HEK293 (cell line): ENCODE data around the gene CSNK1A1L.

Source experiments
- FEZF1 ChIP-seq: fragments of 450-650 bp; formaldehyde crosslinking; IDR thresholded peaks from 2 replicates; pipeline ENCODE4 v1.5.1; 2016; ENCODE audit warnings: missing biosample characterization, missing genetic modification characterization
- SCRT2 ChIP-seq: fragments of 450-650 bp; formaldehyde crosslinking; IDR thresholded peaks from 2 replicates; pipeline ENCODE4 v1.5.1; 2016; ENCODE audit warnings: missing biosample characterization, missing genetic modification characterization
- TRIM28 ChIP-seq: IDR thresholded peaks from 2 replicates; pipeline ENCODE4 v1.6.1; 2011; ENCODE audit warnings: low read length, control low read depth, borderline replicate concordance
- ZBTB11 ChIP-seq: fragments of 450-650 bp; formaldehyde crosslinking; conservative IDR thresholded peaks from 2 replicates; pipeline ENCODE4 v1.5.1; 2016; ENCODE audit warnings: low read depth, missing biosample characterization, missing genetic modification characterization
- ZNF174 ChIP-seq: fragments of 450-650 bp; formaldehyde crosslinking; IDR thresholded peaks from 2 replicates; pipeline ENCODE4 v1.5.0; 2017; ENCODE audit warnings: missing biosample characterization, mild to moderate bottlenecking, missing genetic modification characterization
- ZNF184 ChIP-seq: fragments of 450-650 bp; IDR thresholded peaks from 2 replicates; pipeline ENCODE4 v1.5.1; 2018; ENCODE audit warnings: missing biosample characterization, mild to moderate bottlenecking, missing genetic modification characterization
- ZNF214 ChIP-seq: fragments of 450-650 bp; formaldehyde crosslinking; IDR thresholded peaks from 2 replicates; pipeline ENCODE4 v1.5.1; 2017; ENCODE audit warnings: missing biosample characterization, mild to moderate bottlenecking, missing genetic modification characterization, borderline replicate concordance
- ZNF23 ChIP-seq: fragments of 450-650 bp; formaldehyde crosslinking; IDR thresholded peaks from 2 replicates; pipeline ENCODE4 v1.5.1; 2016; ENCODE audit warnings: missing biosample characterization, missing genetic modification characterization, borderline replicate concordance
- ZNF266 ChIP-seq: fragments of 450-650 bp; formaldehyde crosslinking; IDR thresholded peaks from 2 replicates; pipeline ENCODE4 v1.5.1; 2016; ENCODE audit warnings: missing biosample characterization, missing genetic modification characterization, low read depth
- ZNF274 ChIP-seq, 2 experiments: fragments of 200-500 bp in 1 of 2; fragments of 450-650 bp in 1 of 2; sonication (Bioruptor generic) in 1 of 2; formaldehyde crosslinking in 1 of 2; IDR thresholded peaks; 2 replicates each; pipeline versions ENCODE4 v1.5.1 to v1.6.1; 2014 to 2016; ENCODE audit warnings: borderline replicate concordance in 1 of 2, inconsistent platforms in 1 of 2, low read length in 1 of 2, missing biosample characterization in 1 of 2, missing genetic modification characterization in 1 of 2
- ZNF311 ChIP-seq: fragments of 450-650 bp; formaldehyde crosslinking; IDR thresholded peaks from 2 replicates; pipeline ENCODE4 v1.5.1; 2017; ENCODE audit warnings: missing biosample characterization, missing genetic modification characterization, borderline replicate concordance
- ZNF37A ChIP-seq: fragments of 450-650 bp; IDR thresholded peaks from 2 replicates; pipeline ENCODE4 v1.5.1; 2018; ENCODE audit warnings: missing biosample characterization, missing genetic modification characterization
- ZNF423 ChIP-seq: fragments of 450-650 bp; formaldehyde crosslinking; IDR thresholded peaks from 2 replicates; pipeline ENCODE4 v1.5.1; 2016; ENCODE audit warnings: missing biosample characterization, missing genetic modification characterization
- ZNF449 ChIP-seq: fragments of 450-650 bp; formaldehyde crosslinking; IDR thresholded peaks from 2 replicates; pipeline ENCODE4 v1.5.1; 2017; ENCODE audit warnings: missing biosample characterization, mild to moderate bottlenecking, missing genetic modification characterization, moderate library complexity
- ZNF473 ChIP-seq: fragments of 450-650 bp; formaldehyde crosslinking; IDR thresholded peaks from 2 replicates; pipeline ENCODE4 v1.5.1; 2017; ENCODE audit warnings: missing biosample characterization, missing genetic modification characterization
- ZNF510 ChIP-seq: fragments of 450-650 bp; formaldehyde crosslinking; IDR thresholded peaks from 2 replicates; pipeline ENCODE4 v1.5.1; 2018; ENCODE audit warnings: mild to moderate bottlenecking, missing genetic modification characterization, missing biosample characterization; ENCODE audit not compliant: insufficient replicate concordance
- ZNF514 ChIP-seq: fragments of 450-650 bp; formaldehyde crosslinking; IDR thresholded peaks from 2 replicates; pipeline ENCODE4 v1.5.1; 2016; ENCODE audit warnings: missing biosample characterization, missing genetic modification characterization
- ZNF548 ChIP-seq: fragments of 450-650 bp; formaldehyde crosslinking; IDR thresholded peaks from 2 replicates; pipeline ENCODE4 v1.5.1; 2016; ENCODE audit warnings: missing biosample characterization, missing genetic modification characterization
- ZNF558 ChIP-seq: fragments of 450-650 bp; formaldehyde crosslinking; IDR thresholded peaks from 2 replicates; pipeline ENCODE4 v1.5.1; 2016; ENCODE audit warnings: missing biosample characterization, missing genetic modification characterization
- ZNF621 ChIP-seq: fragments of 450-650 bp; formaldehyde crosslinking; IDR thresholded peaks from 2 replicates; pipeline ENCODE4 v1.5.1; 2017; ENCODE audit warnings: missing biosample characterization, missing genetic modification characterization
- ZNF645 ChIP-seq: fragments of 450-650 bp; formaldehyde crosslinking; IDR thresholded peaks from 2 replicates; pipeline ENCODE4; 2016; ENCODE audit warnings: missing biosample characterization, missing genetic modification characterization
- ZNF692 ChIP-seq: fragments of 450-650 bp; formaldehyde crosslinking; IDR thresholded peaks from 2 replicates; pipeline ENCODE4 v1.5.1; 2016; ENCODE audit warnings: missing biosample characterization, missing genetic modification characterization
- ZNF776 ChIP-seq: fragments of 450-650 bp; formaldehyde crosslinking; IDR thresholded peaks from 2 replicates; pipeline ENCODE4 v1.5.0; 2017; ENCODE audit warnings: missing biosample characterization, missing genetic modification characterization, borderline replicate concordance
- ZNF785 ChIP-seq: fragments of 450-650 bp; formaldehyde crosslinking; IDR thresholded peaks from 2 replicates; pipeline ENCODE4 v1.5.1; 2016; ENCODE audit warnings: missing biosample characterization, missing genetic modification characterization
- ZNF792 ChIP-seq: fragments of 450-650 bp; formaldehyde crosslinking; IDR thresholded peaks from 2 replicates; pipeline ENCODE4 v1.5.1; 2016; ENCODE audit warnings: missing biosample characterization, missing genetic modification characterization
- ZNF843 ChIP-seq: fragments of 450-650 bp; formaldehyde crosslinking; IDR thresholded peaks from 2 replicates; pipeline ENCODE4 v1.5.1; 2016; ENCODE audit warnings: missing biosample characterization, missing genetic modification characterization
- ZSCAN4 ChIP-seq: fragments of 450-650 bp; formaldehyde crosslinking; IDR thresholded peaks from 2 replicates; pipeline ENCODE4 v1.5.1; 2017; ENCODE audit warnings: missing biosample characterization, missing genetic modification characterization
- TF ChIP-seq, protein P1 (sequence below): fragments of 450-650 bp; formaldehyde crosslinking; IDR thresholded peaks from 2 replicates; pipeline ENCODE4 v1.5.1; 2016; ENCODE audit warnings: missing biosample characterization, missing genetic modification characterization, borderline replicate concordance

CSNK1A1L gene

DNA sequence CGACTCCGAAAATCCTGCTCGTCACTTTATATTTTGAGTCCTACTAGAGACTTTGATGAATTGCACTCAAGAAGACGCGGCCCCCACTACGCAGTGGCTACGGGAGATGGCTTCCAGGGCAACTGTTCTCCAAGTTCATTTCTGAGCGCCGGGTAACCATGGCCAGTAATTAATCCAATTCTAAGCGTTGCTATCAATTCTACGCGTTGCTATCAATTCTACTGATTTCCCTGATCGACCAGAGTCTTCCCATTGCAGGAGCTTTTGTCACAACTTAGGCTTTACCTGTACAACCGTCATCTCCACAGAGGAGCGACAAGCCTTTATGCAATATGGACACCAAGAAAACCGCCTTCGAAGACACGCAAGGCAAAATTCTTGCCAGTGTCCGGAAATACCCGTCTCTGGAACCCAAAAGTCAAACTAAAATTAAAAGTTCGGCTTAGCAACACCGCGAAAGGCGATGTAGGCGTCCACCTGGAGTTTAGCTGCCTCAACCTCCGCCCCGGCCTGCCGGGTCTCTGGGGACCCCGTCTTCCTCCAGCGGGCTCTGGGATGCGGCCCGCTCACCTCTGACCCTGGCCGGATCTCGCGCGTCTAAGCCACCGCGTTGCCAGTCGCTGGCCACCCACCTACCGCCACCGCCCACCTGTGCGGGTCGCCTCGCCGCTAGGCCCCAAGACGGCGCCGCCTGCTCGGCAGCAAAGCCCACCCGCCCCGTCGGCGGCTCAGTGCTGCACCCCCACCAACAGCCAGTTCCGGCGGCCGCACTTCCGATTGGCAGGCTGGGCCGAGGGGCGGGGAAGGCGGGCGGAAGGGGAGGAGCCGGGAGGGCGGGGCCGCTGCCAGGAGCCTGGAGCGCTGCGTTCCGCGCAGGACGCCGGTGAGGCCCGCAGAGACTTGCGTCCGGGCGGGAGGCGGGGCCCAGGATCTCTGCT is 46.3 kb downstream of the CSNK1A1L start, which contains the start of gene SUPT20H (continued):
- TF ChIP-seq ZSCAN4 (tag by site-specific recombination) (no peak), SCRT2 (peak; percentile 61), ZNF510 (tag by site-specific recombination) (no peak), ZNF473 (tag by site-specific recombination) (no peak), ZNF621 (tag by site-specific recombination) (no peak), ZNF843 (peak; percentile 24; the same call in 1 of the 2 replicates), ZNF514 (tag by site-specific recombination) (no peak), ZNF37A (tag by site-specific recombination) (no peak), ZNF692 (tag by site-specific recombination) (no peak), ZNF792 (tag by site-specific recombination) (no peak), ZNF311 (tag by site-specific recombination) (no peak), ZNF558 (tag by site-specific recombination) (no peak), ZNF174 (tag by site-specific recombination) (no peak), ZNF785 (tag by site-specific recombination) (no peak), ZNF274 (IDR thresholded peaks at IDR 0.05; ENCODE audit: low read length) (no peak), ZNF274 (tag by site-specific recombination; IDR thresholded peaks at IDR 0.05; ENCODE audit: borderline replicate concordance) (no peak), FEZF1 (tag by site-specific recombination) (peak; percentile 16; the same call in 1 of the 2 replicates), ZNF449 (0 out of 2 replicates have a peak, but pooled peaks have one; percentile 46), ZNF423 (tag by site-specific recombination) (peak; percentile 36; the same call in 1 of the 2 replicates), ZNF23 (tag by site-specific recombination) (no peak), TRIM28 (no peak), ZNF184 (tag by site-specific recombination) (no peak), ZBTB11 (peak; percentile 90), ZNF266 (no peak), ZNF776 (no peak), ZNF548 (no peak), ZNF645 (tag by site-specific recombination) (no peak), ZNF214 (no peak)
- TF ChIP-seq, protein P1, sequence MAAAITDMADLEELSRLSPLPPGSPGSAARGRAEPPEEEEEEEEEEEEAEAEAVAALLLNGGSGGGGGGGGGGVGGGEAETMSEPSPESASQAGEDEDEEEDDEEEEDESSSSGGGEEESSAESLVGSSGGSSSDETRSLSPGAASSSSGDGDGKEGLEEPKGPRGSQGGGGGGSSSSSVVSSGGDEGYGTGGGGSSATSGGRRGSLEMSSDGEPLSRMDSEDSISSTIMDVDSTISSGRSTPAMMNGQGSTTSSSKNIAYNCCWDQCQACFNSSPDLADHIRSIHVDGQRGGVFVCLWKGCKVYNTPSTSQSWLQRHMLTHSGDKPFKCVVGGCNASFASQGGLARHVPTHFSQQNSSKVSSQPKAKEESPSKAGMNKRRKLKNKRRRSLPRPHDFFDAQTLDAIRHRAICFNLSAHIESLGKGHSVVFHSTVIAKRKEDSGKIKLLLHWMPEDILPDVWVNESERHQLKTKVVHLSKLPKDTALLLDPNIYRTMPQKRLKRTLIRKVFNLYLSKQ (tag by site-specific recombination), result no peak
